SJCRH30 (cell line): ENCODE data around the gene AFDN. TPM values are rescaled to one million over a fixed set of nuclear protein-coding genes. Genes with fewer than 3 reads are reported as not detected.
"Not testable (repeated sequence)": the region's sequence is repeated elsewhere in the genome, so short reads cannot be mapped to it uniquely, and the experiment has no call there.

Experiments
- DNase-seq, 2 experiments: peaks; one replicate each; pipeline ENCODE4 v3.0.0-alpha.2; 2015 to 2020
- H3K27ac ChIP-seq: fragments of 250-450 bp; sonication (Bioruptor Pico); 2 replicates; pipeline ENCODE4 v1.5.1; 2020; ENCODE audit warnings: mild to moderate bottlenecking, moderate library complexity
- H3K27me3 ChIP-seq: fragments of 250-450 bp; sonication (Bioruptor Pico); 2 replicates; pipeline ENCODE4 v1.5.1; 2020; ENCODE audit warnings: mild to moderate bottlenecking, moderate library complexity
- H3K36me3 ChIP-seq: fragments of 250-450 bp; sonication (Bioruptor Pico); 2 replicates; pipeline ENCODE4 v1.5.1; 2020; ENCODE audit warnings: mild to moderate bottlenecking, moderate library complexity
- H3K4me1 ChIP-seq: fragments of 250-450 bp; sonication (Bioruptor Pico); 2 replicates; pipeline ENCODE4 v1.5.1; 2020; ENCODE audit warnings: mild to moderate bottlenecking, moderate library complexity
- H3K4me3 ChIP-seq: fragments of 250-450 bp; sonication (Bioruptor Pico); 2 replicates; pipeline ENCODE4 v1.5.1; 2020; ENCODE audit warnings: mild to moderate bottlenecking, moderate library complexity
- H3K9me3 ChIP-seq: fragments of 250-450 bp; sonication (Bioruptor Pico); replicated peaks from 2 replicates; pipeline ENCODE4 v1.5.1; 2020; ENCODE audit warnings: mild to moderate bottlenecking, moderate library complexity
- total RNA-seq: library from RNA; depleted of rRNA; stranded (reverse); fragments of >200 nt; shearing (Covaris generic); gene quantifications from 2 replicates; pipeline ENCODE4 v1.2.3, GENCODE V29; 2014

The AFDN gene
- total RNA-seq, 1 experiment from 2014 or later, result 75.0 TPM

DNA sequence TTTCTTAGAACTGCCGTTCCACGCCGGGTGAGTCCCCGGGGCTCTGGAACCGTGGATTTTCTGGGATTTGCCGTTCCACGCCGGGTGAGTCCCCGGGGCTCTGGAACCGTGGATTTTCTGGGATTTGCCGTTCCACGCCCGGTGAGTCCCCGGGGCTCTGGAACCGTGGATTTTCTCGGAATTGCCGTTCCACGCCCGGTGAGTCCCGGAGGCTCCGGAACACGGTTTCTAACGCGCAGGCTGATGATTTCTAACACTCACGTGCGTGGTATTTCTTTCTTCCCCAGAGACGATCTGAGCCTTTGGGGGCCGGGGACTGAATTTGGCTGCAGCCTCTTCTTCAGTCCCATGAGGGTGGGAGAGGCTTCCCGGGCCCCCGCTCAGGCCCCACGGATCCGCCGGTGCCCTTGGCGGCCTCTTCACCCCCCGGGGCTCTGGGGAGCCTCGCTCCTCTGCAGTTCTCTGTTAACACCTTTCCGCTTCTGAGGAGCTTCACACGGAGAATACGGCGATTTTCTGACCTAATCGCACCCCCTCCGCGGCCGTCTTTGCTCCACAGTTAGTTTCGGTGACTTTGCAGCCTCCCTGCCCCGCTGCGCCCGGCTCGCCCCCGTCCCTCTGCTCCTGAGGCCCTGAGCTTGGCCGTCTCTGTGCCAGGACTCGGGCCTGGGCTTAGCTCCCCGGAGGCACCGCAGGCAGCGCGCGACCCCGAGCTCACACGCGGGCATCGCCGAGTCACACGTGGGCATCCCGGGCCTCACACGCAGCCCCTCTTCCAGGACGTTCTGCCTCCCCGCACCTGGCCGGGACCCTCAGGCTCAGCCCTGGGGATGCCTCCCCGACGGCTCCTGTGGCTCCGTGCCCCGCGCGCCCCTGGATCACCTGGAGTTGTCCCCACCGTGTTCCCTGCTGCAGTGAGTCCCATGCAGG lies 163.6 kb downstream of the AFDN start:
- H3K4me1 ChIP-seq, result no peaks in the 10 kb centered on the region
- H3K36me3 ChIP-seq, result no peaks in the 10 kb centered on the region
- H3K9me3 ChIP-seq, result no peaks in the 10 kb centered on the region
- H3K27me3 ChIP-seq, result no peaks in the 10 kb centered on the region
- no peak for DNase-seq
- H3K4me3 ChIP-seq, result no peak overlapping the region
- no peak overlapping the region for H3K27ac ChIP-seq

GRCh38 chr6:167993169-167993568 lies 166.5 kb downstream of the AFDN start:
- DNase-seq, result no peak
- H3K36me3 ChIP-seq, result no peaks in the 10 kb centered on the region
- no peak overlapping the region for H3K4me3 ChIP-seq
- H3K4me1 ChIP-seq, result no peaks in the 10 kb centered on the region
- no peaks in the 10 kb centered on the region for H3K27me3 ChIP-seq
- H3K9me3 ChIP-seq, result no peaks in the 10 kb centered on the region
- no peak overlapping the region for H3K27ac ChIP-seq

DNA sequence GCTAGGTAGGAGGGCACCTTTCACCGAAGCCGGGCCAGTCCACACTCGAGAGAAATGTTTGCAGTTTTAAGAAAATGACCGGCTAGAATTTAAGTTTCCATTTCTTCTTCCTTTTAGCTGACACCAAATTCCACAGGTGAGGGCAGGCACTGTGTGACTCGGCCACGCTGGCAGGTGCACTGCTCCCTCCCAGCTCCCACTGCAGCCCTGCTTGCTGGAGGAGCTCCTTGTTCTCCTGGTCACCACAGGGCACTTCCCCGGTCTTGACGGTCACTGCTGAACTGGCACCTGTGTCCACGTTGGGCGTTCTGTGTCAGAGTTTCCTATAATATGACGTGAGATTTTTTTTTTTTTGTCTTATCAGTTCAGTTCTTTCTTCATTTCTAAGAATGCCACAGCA lies 167.1 kb downstream of the AFDN start:
- no peak overlapping the region for H3K27ac ChIP-seq
- H3K36me3 ChIP-seq, result no peaks in the 10 kb centered on the region
- no peaks in the 10 kb centered on the region for H3K4me1 ChIP-seq
- no peak for DNase-seq
- H3K9me3 ChIP-seq, result no peaks in the 10 kb centered on the region
- no peaks in the 10 kb centered on the region for H3K27me3 ChIP-seq
- H3K4me3 ChIP-seq, result no peak overlapping the region

GRCh38 chr6:167995302-167995701 lies 168.6 kb downstream of the AFDN start:
- no peak for DNase-seq
- H3K27ac ChIP-seq, result no peak overlapping the region

DNA sequence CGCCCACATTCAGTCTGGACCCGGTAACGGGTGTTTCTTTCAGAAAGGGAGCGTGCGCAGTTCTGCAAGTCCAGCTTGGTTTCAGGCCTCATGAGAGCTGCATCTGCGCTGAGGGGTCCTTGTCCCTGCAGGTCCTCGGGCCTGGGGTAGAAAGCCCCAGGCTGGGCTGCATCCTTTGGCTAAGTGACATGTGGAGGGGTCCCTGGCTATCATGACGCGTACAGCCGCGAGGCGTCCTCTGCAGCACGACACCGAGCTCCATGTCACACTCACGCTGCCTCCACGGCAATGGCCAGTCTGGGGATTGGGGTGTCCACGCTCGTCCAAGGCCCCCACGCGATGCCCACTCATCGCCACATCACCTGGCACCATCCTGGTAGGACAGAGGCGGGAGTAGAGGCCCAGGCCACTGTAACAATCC lies 169.0 kb downstream of the AFDN start:
- H3K36me3 ChIP-seq, result no peaks in the 10 kb centered on the region
- H3K27ac ChIP-seq, result no peak overlapping the region
- DNase-seq, result no peak
- no peaks in the 10 kb centered on the region for H3K27me3 ChIP-seq
- H3K4me3 ChIP-seq, result no peak overlapping the region
- H3K9me3 ChIP-seq, result no peaks in the 10 kb centered on the region
- no peaks in the 10 kb centered on the region for H3K4me1 ChIP-seq

More at GRCh38 chr6:167995302-167995701, 168.6 kb downstream of the AFDN start:
- no peak overlapping the region for H3K4me3 ChIP-seq
- H3K9me3 ChIP-seq, result no peaks in the 10 kb centered on the region
- no peaks in the 10 kb centered on the region for H3K36me3 ChIP-seq
- no peaks in the 10 kb centered on the region for H3K4me1 ChIP-seq
- no peaks in the 10 kb centered on the region for H3K27me3 ChIP-seq

DNA sequence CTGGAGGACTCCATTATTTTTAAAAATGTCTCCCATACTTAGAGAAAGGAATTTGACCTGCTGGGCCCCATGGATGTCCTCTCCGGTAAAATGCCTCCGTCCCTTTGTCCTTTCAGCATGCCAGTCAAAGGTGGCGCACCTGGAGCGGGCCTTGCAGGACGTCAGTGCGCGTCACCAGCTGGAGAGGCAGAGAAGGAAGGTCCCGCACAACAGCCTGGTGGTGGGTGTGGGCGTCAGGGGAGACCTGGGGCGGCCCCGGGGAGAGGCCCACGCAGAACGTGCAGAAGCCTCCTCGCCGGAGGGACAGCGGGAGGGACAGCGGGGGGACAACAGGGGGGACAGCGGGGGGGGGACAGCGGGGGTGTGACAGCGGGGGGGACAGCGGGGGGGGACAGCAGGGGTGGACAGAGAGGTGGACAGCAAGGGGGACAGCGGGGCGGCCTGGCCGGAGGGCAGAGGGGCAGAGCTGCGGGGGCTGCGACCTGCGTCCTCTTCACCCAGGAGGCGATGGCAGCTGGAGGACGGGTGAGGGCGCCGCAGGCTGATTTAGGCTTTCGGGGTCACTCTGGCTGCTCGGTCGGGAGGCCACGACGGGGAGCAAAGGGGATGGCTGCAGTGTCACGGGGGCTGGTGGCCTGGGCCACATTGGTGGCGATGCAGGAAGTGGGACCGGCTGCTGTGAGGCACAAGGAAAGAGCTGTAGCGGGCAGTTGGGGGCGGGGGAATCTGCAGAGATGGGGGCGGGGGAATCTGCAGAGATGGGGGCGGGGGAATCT lies 169.9 kb downstream of the AFDN start:
- H3K27ac ChIP-seq, result no peak overlapping the region
- H3K9me3 ChIP-seq, result no peaks in the 10 kb centered on the region
- DNase-seq, result no peak
- H3K4me3 ChIP-seq, result no peak overlapping the region
- H3K27me3 ChIP-seq, result no peaks in the 10 kb centered on the region
- H3K4me1 ChIP-seq, result no peaks in the 10 kb centered on the region
- no peaks in the 10 kb centered on the region for H3K36me3 ChIP-seq

DNA sequence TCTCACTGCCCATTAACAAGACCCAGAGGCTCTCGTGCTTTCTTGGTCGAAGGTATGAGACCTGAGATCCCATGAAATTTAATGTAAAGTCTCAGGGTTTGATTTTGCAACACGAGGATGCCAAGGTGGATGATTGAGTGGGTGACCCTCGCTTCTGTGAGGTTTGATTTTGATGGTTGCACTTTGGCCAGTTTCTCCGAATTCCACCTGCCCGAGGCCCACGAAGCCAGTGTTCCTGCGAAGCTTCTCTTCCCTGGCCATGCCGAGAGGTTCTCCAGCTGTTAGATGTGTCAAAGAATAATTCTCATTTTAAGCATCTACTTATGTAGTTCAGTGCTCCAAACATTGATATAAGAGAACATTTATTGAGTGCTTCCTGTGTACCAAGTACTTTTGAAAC lies 170.9 kb downstream of the AFDN start, which contains the start of gene KIF25:
TSS of gene KIF25 (plus strand) at position 30 of the 400 bp plus-strand sequence. CDS start 31,915 bp downstream, outside the sequence.
- H3K4me3 ChIP-seq, result no peak within 1 kb of the TSS
- H3K9me3 ChIP-seq, result no peaks in the 10 kb centered on the region
- no peak for DNase-seq
- no peaks in the 10 kb centered on the region for H3K4me1 ChIP-seq
- no peaks in the 10 kb centered on the region for H3K27me3 ChIP-seq
- no peak within 1 kb of the TSS for H3K27ac ChIP-seq
- H3K36me3 ChIP-seq, result no peaks in the 10 kb centered on the region

- Histone ChIP-seq H3K27me3 (no peaks in the 10 kb centered on the region), H3K27ac (no peak overlapping the region), H3K4me1 (no peaks in the 10 kb centered on the region), H3K4me3 (no peak overlapping the region), H3K9me3 (no peaks in the 10 kb centered on the region), H3K36me3 (no peaks in the 10 kb centered on the region)
- no peak for DNase-seq
These were observed 171.5 kb downstream of the AFDN start for GRCh38 chr6:167998215-167998614.

DNA sequence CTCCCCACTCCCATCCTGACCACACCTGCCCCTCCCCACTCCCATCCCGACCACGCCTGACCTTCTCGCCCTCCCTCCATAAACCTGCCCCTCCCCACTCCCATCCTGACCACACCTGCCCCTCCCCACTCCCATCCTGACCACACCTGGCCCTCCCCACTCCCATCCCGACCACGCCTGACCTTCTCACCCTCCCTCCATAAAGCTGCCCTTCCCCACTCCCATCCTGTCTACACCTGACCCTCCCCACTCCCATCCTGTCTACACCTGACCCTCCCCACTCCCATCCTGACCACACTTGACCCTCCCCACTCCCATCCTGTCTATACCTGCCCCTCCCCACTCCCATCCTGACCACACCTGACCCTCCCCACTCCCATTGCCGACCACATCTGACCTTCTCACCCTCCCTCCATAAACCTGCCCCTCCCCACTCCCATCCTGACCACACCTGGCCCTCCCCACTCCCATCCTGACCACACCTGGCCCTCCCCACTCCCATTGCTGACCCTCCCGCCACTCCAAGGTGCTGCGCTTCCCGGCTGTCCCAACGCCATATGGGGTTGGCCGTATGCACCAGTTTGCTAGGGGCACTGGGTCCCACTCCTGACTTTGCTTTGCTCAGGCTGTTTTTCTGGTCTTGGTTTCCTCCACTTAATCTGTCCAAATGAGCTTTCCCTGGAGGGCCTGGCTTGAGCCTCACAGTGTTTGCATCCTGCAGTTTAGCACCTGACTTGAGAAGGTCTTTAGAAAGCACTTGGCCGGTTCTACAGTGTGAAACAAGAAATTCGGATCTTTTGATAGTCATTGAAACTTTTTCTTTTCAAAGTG lies 173.7 kb downstream of the AFDN start:
- Histone ChIP-seq H3K9me3 (no peaks in the 10 kb centered on the region), H3K27ac (no peak overlapping the region), H3K4me1 (no peaks in the 10 kb centered on the region), H3K36me3 (no peaks in the 10 kb centered on the region), H3K4me3 (no peak overlapping the region), H3K27me3 (no peaks in the 10 kb centered on the region)
- no peak for DNase-seq

- H3K4me1 ChIP-seq, result no peaks in the 10 kb centered on the region
- no peaks in the 10 kb centered on the region for H3K9me3 ChIP-seq
- H3K4me3 ChIP-seq, result no peak overlapping the region
- H3K27ac ChIP-seq, result no peak overlapping the region
- DNase-seq, result no peak
- H3K27me3 ChIP-seq, result no peaks in the 10 kb centered on the region
- H3K36me3 ChIP-seq, result no peaks in the 10 kb centered on the region
These were observed 174.3 kb downstream of the AFDN start for GRCh38 chr6:168001029-168001332.

DNA sequence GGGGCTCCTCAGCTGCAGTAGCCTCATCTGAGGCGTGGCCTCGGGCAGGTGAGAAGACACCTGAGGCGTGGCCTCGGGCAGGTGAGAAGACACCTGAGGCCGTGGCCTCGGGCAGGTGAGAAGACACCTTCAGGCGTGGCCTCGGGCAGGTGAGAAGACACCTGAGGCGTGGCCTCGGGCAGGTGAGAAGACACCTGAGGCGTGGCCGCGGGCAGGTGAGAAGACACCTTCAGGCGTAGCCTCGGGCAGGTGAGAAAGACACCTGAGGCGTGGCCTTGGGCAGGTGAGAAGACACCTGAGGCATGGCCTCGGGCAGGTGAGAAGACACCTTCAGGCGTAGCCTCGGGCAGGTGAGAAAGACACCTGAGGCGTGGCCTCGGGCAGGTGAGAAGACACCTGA lies 174.8 kb downstream of the AFDN start:
- not testable (repeated sequence) for H3K36me3 ChIP-seq, H3K27ac ChIP-seq, DNase-seq, H3K9me3 ChIP-seq, H3K4me3 ChIP-seq, H3K27me3 ChIP-seq, H3K4me1 ChIP-seq

GRCh38 chr6:168002804-168003203 lies 176.1 kb downstream of the AFDN start:
- Histone ChIP-seq H3K27me3 (no peaks in the 10 kb centered on the region), H3K36me3 (no peaks in the 10 kb centered on the region), H3K4me1 (peaks cover 11% of the 10 kb centered on the region), H3K9me3 (no peaks in the 10 kb centered on the region), H3K27ac (no peak overlapping the region), H3K4me3 (no peak overlapping the region)
- no peak for DNase-seq

DNA sequence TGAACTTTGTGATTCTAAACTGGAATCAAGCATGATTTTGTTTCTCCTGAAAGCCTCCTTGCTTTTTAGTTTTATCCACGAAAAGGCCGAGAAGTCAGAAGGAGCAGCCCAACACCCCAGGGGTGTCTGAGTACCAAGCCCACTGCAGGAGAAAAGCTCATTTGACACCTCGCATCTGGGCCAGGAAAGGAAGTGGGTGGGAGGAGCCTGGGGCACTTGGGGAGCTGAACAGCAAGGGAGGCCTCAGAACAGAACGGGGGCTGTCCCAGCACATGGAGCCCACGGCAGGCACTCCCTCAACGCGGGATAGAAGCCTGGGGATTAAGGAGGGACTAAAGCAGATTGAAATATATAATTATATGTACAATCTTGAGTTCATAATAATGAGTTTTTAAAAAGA lies 177.3 kb downstream of the AFDN start:
- Histone ChIP-seq H3K4me3 (no peak overlapping the region), H3K27me3 (no peaks in the 10 kb centered on the region), H3K27ac (no peak overlapping the region), H3K4me1 (peaks cover 15% of the 10 kb centered on the region), H3K36me3 (no peaks in the 10 kb centered on the region), H3K9me3 (no peaks in the 10 kb centered on the region)
- DNase-seq, result no peak

- no peak for DNase-seq
- peaks cover 5% of the 10 kb centered on the region; the same call in 1 of the 2 replicates for H3K9me3 ChIP-seq
- H3K27ac ChIP-seq, result no peak overlapping the region
- H3K36me3 ChIP-seq, result no peaks in the 10 kb centered on the region
- H3K4me1 ChIP-seq, result peaks cover 15% of the 10 kb centered on the region
- no peak overlapping the region for H3K4me3 ChIP-seq
- H3K27me3 ChIP-seq, result no peaks in the 10 kb centered on the region
These were observed 178.2 kb downstream of the AFDN start for GRCh38 chr6:168004945-168005344.

DNA sequence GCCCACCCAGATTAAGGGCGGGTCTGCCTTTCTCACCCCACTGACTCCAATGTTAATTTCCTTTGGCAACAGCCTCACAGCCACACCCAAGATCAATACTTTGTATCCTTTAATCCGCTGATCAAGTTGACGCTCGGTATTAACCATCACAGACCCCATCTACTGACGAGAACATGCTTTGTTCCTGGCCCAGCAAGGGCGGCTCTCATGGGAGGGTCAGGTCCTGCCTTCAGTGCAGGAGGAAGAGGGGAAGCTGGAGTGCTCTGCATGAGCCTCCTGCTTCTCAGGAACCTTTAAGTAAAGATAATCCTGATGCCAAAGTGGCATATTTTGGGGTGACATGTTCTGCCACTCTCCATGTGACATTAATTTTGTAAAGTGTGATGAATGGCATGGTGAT lies 179.1 kb downstream of the AFDN start:
- H3K4me1 ChIP-seq, result peaks cover 15% of the 10 kb centered on the region
- no peaks in the 10 kb centered on the region for H3K36me3 ChIP-seq
- peaks cover 7% of the 10 kb centered on the region for H3K9me3 ChIP-seq
- no peak for DNase-seq
- no peaks in the 10 kb centered on the region for H3K27me3 ChIP-seq
- H3K27ac ChIP-seq, result no peak overlapping the region
- H3K4me3 ChIP-seq, result no peak overlapping the region
